Stimulated activated naive CD8-positive, alpha-beta T cell treated with anti-CD3 and anti-CD28 coated beads, Interleukin-15, amount 100 ng/mL, for 72 hours (primary cell): Measurements from ENCODE around the gene IL17B.
"Not testable (repeated sequence)": the region's sequence is repeated elsewhere in the genome, so short reads cannot be mapped to it uniquely, and the experiment has no call there.

Experiments
- ATAC-seq: fragments of 150-1000 bp; cut with Tn5 transposase; 2 replicates; pipeline ENCODE4 v1.10.0; 2021; ENCODE audit warnings: mild to moderate bottlenecking, moderate library complexity
- DNase-seq, 2 donors: peaks; one replicate each; pipeline ENCODE4 v3.0.0; 2021 to 2022
- H3K27ac Mint-ChIP-seq, 2 donors: one replicate each; pipeline ENCODE4 v1.8.0; 2022; ENCODE audit warnings: mild to moderate bottlenecking in 2 of 2, mixed read lengths in 2 of 2, moderate library complexity in 2 of 2
- H3K27me3 Mint-ChIP-seq: one replicate; pipeline ENCODE4 v1.8.0; 2022; ENCODE audit warnings: mixed read lengths
- H3K4me1 Mint-ChIP-seq: one replicate; pipeline ENCODE4 v1.8.0; 2022; ENCODE audit warnings: mild to moderate bottlenecking, mixed read lengths
- H3K4me3 Mint-ChIP-seq, 2 donors: one replicate each; pipeline ENCODE4 v1.8.0; 2022; ENCODE audit warnings: mild to moderate bottlenecking in 2 of 2, mixed read lengths in 2 of 2, moderate library complexity in 1 of 2
- H3K9me3 Mint-ChIP-seq, 2 donors: one replicate each; pipeline ENCODE4 v1.8.0; 2022; ENCODE audit warnings: mixed read lengths in 2 of 2

The IL17B gene

GRCh38 chr5:149391524-149391923 is 12.4 kb upstream of the IL17B start:
- ATAC-seq, result no peak
- no peak for DNase-seq
- H3K4me1 Mint-ChIP-seq, result no peaks in the 10 kb centered on the region
- H3K9me3 Mint-ChIP-seq, result peaks cover 0 to 6% of the 10 kb centered on the region in 2 donors
- no peak overlapping the region for H3K4me3 Mint-ChIP-seq
- no peaks in the 10 kb centered on the region for H3K27me3 Mint-ChIP-seq
- no peak overlapping the region for H3K27ac Mint-ChIP-seq

- H3K27ac Mint-ChIP-seq, H3K27me3 Mint-ChIP-seq, H3K4me1 Mint-ChIP-seq, ATAC-seq, H3K9me3 Mint-ChIP-seq, DNase-seq, H3K4me3 Mint-ChIP-seq: not testable (repeated sequence)
Measured at GRCh38 chr5:149391076-149391475, 12.0 kb upstream of the IL17B start.

- ATAC-seq (no peak), DNase-seq (no peak)
- Mint-ChIP-seq H3K27ac (no peak overlapping the region), H3K27me3 (no peaks in the 10 kb centered on the region), H3K4me3 (no peak overlapping the region), H3K9me3 (peaks cover 0 to 6% of the 10 kb centered on the region in 2 donors), H3K4me1 (no peaks in the 10 kb centered on the region)
Measured at GRCh38 chr5:149389552-149390495, 10.7 kb upstream of the IL17B start.

DNA sequence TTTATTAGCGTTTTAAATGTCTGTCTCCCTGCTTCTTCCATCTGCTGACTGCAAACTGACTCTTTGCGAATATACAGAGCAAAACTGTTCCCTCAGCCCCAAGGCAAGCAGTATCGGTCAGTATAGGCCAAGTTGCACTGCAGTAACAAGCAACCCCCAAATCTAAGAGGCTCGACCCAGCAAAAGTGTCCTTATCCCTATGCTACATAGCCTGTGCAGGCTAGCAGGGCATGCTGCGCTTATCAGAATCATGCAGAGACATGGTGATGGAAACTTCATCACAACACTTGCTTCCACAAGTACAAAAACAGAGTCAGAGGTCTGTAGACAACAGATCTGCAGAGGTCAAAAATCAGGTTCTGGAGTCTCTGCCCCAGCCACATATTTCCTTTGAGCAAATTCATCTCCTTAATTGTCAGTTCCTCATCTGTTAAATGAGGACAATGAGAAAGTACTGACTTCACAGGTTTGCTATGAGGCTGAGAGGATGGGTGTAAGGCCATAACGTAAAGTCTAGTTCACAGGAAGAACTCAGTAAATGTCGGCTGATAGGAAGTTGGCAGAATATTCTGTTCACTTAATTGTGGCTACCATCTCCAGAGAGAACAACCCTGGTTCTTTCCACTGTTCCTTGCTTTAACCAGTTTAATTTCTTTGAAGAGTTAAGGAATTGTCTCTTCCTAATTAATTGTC is 9.6 kb upstream of the IL17B start:
- Mint-ChIP-seq H3K4me1 (no peaks in the 10 kb centered on the region), H3K9me3 (peaks cover 0 to 6% of the 10 kb centered on the region in 2 donors), H3K4me3 (no peak overlapping the region), H3K27ac (peak overlapping the region in 1 of 2 donors; percentile 74), H3K27me3 (no peaks in the 10 kb centered on the region)
- DNase-seq (no peak), ATAC-seq (no peak)

GRCh38 chr5:149387982-149388381 is 8.9 kb upstream of the IL17B start:
- peaks cover 0 to 6% of the 10 kb centered on the region in 2 donors for H3K9me3 Mint-ChIP-seq
- no peaks in the 10 kb centered on the region for H3K27me3 Mint-ChIP-seq
- no peak for ATAC-seq
- no peak for DNase-seq
- no peaks in the 10 kb centered on the region for H3K4me1 Mint-ChIP-seq
- no peak overlapping the region for H3K4me3 Mint-ChIP-seq
- H3K27ac Mint-ChIP-seq, result peak overlapping the region in 1 of 2 donors; percentile 16

- Mint-ChIP-seq H3K27me3 (no peaks in the 10 kb centered on the region), H3K4me1 (peaks cover under 1% of the 10 kb centered on the region), H3K4me3 (no peak overlapping the region), H3K9me3 (peaks cover 0 to 6% of the 10 kb centered on the region in 2 donors), H3K27ac (no peak overlapping the region)
- ATAC-seq (no peak), DNase-seq (no peak)
Measured at GRCh38 chr5:149387081-149387631, 8.1 kb upstream of the IL17B start.

DNA sequence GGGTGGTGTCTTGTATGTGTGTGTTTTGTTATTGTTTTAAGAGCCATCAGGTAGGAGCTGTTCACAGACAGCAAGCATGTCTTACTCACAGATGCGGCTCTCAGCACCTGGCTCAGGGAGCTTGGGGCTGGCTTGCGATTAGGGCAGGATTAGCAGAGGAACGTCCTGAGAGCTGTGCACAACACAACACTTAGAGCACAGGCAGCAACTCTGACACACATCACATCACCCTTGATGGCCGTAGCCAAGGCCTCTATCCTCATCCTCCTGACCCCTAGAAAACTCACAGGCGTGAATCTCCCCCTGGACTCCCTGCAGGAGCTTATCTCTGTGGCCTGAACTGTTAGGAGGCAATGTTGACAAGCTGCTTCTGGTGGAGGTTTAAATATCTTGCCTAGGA is 7.1 kb upstream of the IL17B start:
- no peak for ATAC-seq
- H3K27ac Mint-ChIP-seq, result no peak overlapping the region
- peaks cover 9% of the 10 kb centered on the region for H3K4me1 Mint-ChIP-seq
- DNase-seq, result no peak
- no peak overlapping the region for H3K4me3 Mint-ChIP-seq
- peaks cover 0 to 6% of the 10 kb centered on the region in 2 donors for H3K9me3 Mint-ChIP-seq
- no peaks in the 10 kb centered on the region for H3K27me3 Mint-ChIP-seq

DNA sequence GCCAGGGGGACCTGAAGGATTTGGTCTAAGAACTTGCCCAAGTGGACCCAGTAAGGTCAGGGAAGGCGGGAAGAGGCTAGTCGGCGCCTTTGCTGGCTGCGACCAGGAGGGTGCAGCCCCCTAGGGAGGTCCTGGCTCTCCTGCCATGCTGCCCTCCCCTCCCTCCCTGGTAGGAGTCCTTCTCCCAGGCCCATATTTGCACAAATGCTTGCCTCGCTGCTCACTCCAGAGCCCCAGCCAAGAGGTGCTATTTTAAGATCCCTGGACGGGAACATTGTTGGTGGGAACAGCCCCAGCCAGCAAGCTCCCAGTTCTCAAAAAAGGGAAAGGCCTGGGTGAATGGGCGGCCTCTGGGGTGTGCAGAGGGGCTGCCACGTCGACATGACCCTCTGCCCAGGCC is 4.3 kb upstream of the IL17B start:
- DNase-seq, result no peak
- peaks cover 9% of the 10 kb centered on the region for H3K4me1 Mint-ChIP-seq
- no peak overlapping the region for H3K4me3 Mint-ChIP-seq
- no peak overlapping the region for H3K27ac Mint-ChIP-seq
- no peaks in the 10 kb centered on the region for H3K27me3 Mint-ChIP-seq
- no peak for ATAC-seq
- H3K9me3 Mint-ChIP-seq, result peaks cover 0 to 4% of the 10 kb centered on the region in 2 donors

DNA sequence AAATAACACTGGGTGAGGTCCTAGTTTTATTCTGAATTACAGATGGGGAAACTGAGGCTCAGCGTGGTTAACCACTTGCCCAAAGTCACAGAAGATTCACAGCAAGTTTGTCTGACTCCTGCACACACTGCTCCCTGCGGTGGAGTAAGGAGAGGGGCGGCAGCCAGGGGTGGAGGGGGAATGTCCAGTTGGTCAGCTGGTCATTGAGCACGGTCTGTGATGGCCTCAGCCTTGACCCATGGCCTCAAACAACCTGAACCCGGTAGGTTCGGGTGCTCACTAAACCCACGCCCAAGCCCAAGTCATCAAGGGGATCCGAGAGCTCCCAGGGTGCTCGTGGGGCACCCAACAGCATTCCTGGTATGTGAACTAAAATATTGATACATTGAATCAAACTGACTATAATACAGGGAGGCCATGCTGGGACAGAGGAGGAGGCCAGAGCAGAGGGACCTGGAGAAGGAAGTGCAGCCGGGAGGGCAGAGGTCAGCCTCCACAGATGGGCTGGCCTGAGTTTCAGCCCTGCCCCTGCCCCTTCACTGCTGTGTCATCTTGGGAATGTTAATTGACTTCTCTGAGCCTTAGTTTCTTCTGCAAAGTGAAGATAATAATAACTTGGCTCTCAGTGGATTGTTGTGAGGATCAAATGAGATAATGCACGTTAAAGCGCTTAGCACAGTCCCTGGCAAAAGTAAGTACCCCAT is 3.6 kb upstream of the IL17B start:
- H3K27ac Mint-ChIP-seq, result no peak overlapping the region
- H3K27me3 Mint-ChIP-seq, result no peaks in the 10 kb centered on the region
- H3K9me3 Mint-ChIP-seq, result no peaks in the 10 kb centered on the region
- DNase-seq, result no peak
- H3K4me3 Mint-ChIP-seq, result no peak overlapping the region
- H3K4me1 Mint-ChIP-seq, result peaks cover 9% of the 10 kb centered on the region
- no peak for ATAC-seq

DNA sequence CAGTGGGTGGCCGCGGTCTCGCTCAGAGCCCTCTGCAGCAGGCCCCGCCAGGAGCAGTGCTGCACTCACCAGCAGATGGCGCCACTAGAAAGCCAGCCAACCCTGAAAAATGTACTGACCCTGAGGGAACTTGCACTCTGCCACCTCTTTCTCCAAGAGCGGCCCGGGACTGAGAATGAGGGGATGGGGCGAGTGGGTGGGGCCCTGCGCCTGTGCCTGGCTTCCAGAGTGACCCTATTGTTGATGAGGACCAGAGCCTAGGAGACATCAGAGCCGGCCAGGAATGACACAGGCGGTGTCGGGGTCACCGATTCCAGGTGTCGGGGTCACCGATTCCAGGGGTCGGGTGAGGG is 2.9 kb upstream of the IL17B start:
- Mint-ChIP-seq H3K4me3 (no peak overlapping the region), H3K4me1 (peaks cover 9% of the 10 kb centered on the region), H3K27me3 (no peaks in the 10 kb centered on the region), H3K9me3 (no peaks in the 10 kb centered on the region), H3K27ac (no peak overlapping the region)
- DNase-seq (peak; percentile 67 to 72), ATAC-seq (peak; percentile 81)

DNA sequence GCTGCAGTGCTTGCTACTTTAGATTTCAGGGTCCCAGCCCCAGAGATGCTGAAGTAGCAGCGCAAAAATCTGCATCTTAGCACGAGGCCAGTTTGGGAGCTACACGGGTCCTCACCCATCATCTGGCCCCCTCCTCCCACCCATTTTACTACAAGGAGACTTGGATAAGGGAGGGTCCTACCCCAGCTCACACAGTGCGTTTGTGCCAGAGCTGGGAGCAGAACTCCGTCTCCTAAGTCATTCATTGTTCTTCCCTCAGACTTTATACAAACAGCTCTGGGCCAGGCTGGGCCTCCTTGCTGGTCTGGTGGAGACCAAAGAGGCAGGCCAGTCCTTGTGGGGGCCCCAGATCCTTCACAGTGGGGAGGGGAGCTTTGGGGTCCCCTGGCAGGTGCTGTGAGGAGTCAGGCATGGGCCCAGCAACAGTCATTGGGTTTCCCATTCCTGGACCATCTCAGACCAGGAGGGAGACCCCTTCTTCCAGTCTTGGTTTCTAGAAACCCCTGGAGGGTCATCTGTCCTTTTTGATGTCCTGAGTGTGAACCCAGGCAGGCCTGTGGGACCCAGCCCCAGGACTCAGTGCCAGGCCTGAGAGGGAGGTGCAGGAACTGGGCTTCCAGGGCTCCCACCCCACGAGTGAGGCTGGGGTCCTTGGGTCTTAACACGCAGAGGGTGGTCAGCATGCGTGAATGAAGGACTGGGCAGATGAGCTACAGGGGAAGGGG is 2.3 kb upstream of the IL17B start:
- H3K4me1 Mint-ChIP-seq, result peaks cover 9% of the 10 kb centered on the region
- peak; percentile 43 for ATAC-seq
- no peak overlapping the region for H3K4me3 Mint-ChIP-seq
- DNase-seq, result no peak
- H3K27me3 Mint-ChIP-seq, result no peaks in the 10 kb centered on the region
- H3K9me3 Mint-ChIP-seq, result no peaks in the 10 kb centered on the region
- H3K27ac Mint-ChIP-seq, result no peak overlapping the region

DNA sequence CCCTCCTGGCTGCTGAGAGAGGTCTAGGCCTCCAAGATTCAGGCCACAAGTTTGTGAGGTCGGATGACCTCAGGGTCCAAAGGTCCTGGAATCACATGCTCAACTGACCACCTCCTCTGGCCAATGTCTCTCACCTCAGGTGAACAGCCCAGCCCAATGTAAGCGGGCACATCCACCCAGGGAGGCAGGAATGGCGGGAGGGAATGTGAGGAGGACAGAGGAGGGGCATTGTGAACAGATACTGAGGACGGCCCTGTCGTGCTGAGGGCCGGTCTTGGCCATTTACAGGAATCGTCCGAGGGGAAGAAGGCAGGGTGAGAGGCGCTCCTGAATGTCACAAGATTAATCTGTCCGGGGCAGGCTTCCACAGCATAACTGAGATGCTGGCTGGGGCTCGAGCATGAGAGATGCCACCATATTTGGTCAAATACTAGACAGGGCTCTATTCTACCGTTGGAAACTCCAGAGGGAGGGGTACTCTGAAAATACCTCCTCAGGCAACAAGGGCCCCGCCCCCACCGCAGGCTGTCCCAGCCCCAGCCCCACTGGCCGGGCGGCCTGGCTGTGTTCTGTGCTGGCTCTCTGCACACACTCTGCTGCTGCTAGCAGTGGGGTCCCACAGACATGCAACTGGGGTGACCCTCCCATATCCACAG is 1.5 kb upstream of the IL17B start:
- no peak overlapping the region for H3K27ac Mint-ChIP-seq
- H3K4me3 Mint-ChIP-seq, result no peak overlapping the region
- peaks cover 9% of the 10 kb centered on the region for H3K4me1 Mint-ChIP-seq
- peak; percentile 32 for ATAC-seq
- no peaks in the 10 kb centered on the region for H3K9me3 Mint-ChIP-seq
- no peaks in the 10 kb centered on the region for H3K27me3 Mint-ChIP-seq
- no peak for DNase-seq

DNA sequence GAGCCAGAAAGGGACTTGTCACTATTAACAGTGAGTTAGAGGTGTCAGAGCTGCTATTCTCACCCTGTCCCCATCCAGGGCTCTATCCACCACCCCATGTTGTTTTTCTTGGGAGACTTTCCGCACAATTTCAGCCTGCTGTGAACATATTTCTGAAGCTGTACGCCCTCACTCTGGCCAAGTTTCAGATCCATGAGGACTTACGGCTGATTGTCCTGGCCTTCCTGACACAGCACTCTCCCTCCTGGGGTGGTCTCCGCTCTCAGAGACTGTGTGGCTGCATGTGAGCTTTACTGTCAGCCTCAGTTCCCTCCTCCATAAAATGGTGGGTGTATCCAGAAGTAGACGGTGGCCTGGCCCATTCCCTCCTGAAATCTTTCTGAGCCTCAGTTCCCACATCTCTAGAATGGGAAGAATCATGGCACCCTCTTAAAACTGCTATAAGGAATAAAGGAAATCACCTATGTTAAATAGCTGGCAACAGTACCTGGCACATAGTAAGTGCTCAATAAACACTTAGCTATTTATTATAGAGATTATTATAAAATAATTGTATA is 804 bp upstream of the IL17B start:
- Mint-ChIP-seq H3K27ac (no peak overlapping the region), H3K4me3 (no peak overlapping the region), H3K27me3 (no peaks in the 10 kb centered on the region), H3K9me3 (no peaks in the 10 kb centered on the region), H3K4me1 (peaks cover 9% of the 10 kb centered on the region)
- DNase-seq (no peak), ATAC-seq (no peak)

DNA sequence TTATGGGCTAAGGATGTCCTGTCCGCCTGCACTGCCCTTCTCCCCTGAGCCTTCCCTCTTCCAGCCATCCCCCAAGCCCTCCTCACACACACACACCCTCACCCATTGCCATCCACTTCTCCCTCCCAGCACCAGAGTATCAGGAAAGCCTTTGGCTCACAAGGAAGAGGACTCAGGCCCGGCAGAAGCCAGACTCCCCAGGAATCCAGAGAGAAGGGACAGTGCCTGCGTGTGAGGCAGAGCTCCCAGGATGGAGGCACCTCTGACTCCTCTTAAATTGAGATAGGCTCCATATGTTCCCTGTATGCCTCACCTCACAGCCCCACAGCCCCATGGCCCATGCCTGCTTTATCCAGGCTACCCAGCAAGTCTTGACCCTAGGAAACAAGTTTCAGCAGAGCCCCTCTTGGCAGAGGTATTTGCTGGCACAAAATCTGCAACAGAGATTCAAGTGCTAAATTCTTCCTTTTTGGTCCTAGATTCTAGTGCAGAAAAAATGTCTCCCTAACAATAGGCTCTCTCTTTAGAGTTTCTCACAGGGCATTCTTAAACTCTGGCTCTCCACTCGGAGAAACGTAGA is 761 bp downstream of the IL17B start:
- ATAC-seq (no peak), DNase-seq (no peak)
- peak overlapping the region in 1 of 2 donors; percentile 30 for H3K27ac Mint-ChIP-seq
- no peaks in the 10 kb centered on the region for H3K27me3 Mint-ChIP-seq
- peaks cover 9% of the 10 kb centered on the region for H3K4me1 Mint-ChIP-seq
- H3K4me3 Mint-ChIP-seq, result no peak overlapping the region
- H3K9me3 Mint-ChIP-seq, result no peaks in the 10 kb centered on the region
